Activated effector memory CD4-positive, alpha-beta T cell treated with anti-CD3 and anti-CD28 coated beads, Interleukin-2, amount 50 U/mL, for 16 hours (primary cell): ENCODE measurements around the gene TP53I11.

Experiments used
- DNase-seq: peaks from one replicate; pipeline ENCODE4 v3.0.0-alpha.2; 2020

Gene TP53I11

DNA sequence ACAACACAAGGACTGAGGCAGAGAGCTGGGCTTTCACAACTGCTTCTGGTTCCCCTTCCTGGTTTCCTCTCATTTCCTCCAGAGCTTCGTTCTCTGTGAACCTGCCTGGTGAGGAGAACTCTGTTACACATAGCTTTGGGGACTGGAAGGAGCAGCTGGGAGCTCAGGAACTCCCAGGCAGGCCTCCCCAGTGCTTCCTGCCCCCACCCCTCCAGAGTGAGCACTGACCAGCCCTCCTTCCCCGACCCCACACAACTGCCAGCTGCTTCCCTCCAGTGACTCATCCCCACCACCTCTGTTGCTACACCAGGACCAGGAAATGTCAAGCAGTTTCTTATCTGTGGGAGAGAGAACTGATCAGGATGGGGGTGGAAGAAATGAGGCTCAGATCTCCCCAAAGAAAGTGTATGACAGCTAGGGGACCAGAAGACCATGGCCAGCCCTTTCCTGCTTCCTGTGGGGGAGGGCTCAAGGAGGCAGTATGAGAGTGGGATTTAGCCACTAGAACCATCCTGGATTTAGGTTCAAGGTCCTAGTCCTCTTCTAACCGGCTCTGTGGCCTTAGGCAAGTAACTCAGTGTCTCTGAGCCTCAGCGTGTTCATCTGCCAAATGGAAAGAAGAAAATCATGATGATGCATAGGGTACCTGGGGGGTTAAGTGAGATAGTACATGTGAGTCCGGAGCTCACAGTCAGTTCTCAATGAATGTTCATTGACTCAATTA, 4.5 kb upstream of the TP53I11 start:
- no peak for DNase-seq

DNA sequence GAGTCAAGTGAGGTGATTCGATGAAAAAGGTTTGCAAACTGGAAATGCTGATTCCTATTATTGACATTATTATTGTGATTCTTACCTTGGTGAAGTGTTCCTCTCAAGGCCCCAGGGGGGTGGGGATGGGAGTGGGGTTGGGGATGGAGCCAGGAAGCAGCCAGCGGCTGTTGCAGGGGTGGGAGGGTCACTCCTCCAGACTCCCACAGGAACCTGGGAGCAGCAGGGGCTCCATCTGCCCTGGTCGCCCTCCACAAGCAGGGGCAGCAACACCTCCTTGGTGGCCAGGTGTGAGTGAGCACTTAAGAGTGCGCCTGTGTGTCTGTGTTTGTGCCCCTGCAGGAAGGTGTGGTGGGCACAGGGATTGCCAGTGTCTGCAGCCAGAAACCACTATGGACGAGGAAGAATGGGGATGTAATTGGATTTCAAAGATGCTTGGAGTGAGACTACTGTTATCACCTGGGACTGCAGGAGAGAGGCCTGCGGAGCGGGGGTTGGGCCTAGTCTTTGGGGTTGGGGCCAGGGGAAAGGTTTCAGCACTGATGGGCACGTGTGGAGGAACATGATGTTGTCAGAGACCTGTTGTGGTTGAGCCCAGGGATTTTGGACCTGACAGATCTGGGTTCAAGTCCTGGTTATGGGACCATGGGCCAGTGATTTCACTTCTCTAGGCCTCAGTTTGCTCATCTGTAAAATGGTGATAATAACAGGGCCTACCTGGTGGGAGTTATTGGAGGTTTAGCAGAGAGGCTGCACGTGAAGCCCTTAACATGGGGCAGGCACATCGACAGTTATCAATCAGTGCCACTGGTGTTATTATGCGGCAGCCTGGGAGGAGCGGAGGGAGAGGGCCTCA, 3.6 kb upstream of the TP53I11 start:
- no peak for DNase-seq

DNA sequence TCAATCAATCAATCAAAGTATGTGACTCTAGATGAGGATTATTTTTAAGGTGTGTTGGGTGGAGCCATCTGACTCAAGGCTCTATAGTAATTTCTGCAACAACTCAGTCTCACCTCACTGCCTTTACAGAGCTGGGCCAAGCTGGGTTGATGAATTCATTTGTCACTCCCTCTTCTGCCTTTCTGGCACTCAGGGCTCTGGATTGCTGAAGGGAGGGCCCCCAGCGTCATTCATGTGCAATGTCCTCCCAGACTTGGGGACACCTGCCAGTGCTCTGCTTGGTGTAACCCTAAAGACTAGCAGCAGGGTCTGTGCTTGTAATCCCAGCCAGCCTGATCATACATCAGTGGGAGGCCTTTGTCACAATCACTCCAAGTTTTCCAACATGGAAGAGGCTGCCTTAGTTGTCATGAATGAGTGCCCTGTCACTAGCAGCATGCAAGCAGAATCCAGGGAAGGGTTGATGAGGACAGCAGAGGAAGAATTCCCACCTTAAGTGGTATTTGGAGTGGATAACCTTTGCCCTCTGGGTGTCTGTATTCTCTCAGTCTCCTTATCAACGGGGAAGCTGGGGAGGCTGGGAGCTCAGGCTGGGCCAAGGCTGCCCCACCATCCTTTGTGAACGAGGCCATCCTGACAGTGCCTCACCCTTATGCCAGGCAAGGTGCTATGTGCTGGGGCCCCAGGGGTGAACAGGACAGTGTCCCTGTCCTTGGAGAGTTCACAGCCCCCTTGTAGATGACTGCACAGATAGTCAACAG, 2.0 kb upstream of the TP53I11 start:
- no peak for DNase-seq

DNA sequence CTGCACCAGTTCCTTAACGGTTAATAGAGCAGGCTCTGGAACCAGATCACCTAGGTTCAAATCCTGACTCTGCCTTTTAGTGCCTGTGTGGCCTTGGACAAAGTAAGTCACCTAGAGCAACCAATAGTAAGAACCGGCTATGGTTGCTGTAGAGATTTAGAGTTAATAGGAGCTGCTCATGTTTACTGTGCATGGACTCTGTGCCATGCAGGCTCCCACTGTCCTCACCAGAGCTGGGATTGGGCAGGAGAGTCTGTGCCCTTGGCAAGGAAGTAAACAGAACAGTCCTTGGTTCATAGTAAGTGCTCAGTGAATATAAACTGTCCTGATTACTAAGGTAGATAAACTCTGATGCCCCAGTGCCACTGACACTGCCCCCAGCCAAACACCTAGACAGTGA, 1.4 kb upstream of the TP53I11 start:
- no peak for DNase-seq

DNA sequence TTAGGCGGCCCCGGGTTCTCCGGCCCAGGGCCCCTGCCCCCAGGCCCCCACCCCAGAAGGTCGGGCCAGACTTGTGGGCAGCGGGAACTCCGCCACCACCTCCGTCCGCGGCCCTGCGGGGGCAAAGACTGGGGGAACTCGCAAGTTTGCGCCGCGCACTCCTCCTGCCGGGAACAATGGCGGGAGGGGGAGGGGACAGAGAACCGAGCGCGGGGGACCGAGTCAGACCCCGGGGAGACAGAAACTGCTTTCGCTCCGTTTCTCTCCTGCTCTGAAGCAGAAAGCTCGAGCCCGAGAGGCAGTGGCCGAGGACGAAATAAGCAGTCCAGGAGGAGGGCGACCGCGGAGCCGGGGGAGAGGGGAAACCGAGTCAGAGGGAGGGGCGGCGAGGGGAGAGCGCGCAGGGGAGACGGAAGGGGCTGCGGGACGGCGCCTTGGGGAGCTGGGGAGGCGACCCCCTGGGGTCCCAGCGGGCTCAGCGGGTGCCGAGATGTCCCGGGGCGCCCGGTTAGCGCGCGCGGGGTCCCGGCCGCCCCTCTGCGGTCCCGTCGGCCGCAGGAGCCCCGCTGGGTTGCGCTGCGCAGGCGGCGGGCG, 555 bp downstream of the TP53I11 start:
- DNase-seq: peak; percentile 75

DNA sequence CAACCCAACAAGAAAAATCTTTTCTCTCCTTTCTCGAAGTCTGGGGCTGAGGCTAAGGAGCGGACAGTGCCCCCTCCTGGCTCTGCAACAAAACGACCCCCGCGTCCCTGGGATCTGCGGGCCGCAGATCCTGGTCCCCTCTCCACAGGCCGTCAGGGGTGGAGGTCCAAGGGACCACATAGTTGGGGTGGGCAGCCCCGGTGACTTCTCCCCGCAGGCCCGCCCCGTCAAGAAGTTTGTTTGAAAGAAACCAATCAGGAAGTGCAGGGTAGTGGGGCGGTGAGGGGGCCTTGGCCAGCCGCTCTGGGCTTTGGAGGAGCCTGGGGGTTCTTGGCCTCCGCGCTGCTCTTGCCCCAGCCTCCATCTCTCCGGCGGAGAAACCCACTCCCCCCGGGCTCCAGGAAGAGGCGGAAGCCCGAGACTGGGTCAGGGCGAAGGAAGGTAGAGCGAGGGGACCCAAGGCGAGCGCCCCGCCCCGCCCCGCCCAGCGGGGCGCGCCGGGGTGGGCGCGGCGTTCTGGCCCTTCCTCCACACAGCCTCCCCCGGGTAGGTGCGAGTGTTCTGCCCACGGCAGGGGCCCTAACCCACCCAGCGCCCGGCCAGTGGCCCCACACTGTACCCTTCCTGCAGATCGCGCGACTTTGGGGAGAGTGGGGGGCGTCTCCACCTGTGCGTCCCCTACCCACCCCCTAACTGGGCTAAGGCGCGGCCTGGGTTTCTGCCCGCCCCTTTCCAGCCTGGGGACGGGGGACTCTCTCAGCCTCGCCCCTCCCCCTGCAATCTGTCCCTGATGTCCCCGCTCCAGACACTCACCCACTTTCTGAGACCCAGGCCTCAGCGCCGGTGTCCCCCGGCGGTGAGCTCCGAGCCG, 1.3 kb downstream of the TP53I11 start:
- DNase-seq: peak; percentile 70

DNA sequence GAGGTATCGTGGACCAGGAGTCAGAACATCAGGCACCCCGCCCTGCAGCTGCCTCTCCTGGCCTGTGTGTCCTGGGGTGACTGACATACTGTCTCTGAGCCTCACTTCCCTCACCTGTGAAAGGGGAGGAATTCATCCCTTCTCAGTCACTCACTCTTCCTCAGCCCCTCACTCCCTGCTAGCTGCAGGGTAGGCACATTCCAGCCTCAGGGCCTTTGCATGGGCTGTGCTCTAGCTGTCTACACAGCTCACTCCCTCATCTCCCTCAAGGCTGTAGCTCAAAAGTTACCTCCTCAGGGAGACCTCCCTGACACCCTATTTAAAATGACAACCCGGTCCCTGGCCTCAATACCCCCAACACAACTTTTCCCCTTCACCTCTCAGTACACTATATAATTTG, 2.5 kb downstream of the TP53I11 start:
- DNase-seq: no peak

DNA sequence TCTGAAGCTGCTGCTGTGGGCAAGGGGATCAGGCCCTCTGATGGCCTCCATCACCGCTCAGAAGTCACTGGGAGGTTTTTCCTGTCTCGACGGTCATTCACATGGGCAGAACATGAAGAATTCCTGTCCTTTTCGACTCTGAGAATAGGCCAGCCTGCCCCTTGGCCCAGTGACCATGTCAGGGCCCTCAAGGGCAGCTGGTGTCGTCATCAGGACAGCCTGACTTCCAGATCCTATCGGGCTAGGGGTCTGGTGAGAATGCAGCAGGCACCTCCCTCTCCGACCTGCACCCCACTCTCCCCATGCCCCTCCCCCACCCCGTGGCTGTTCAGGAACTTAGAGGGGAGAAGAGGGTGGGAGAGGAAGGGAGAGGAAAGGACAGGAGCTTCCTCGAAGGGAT, 3.6 kb downstream of the TP53I11 start:
- DNase-seq: no peak

DNA sequence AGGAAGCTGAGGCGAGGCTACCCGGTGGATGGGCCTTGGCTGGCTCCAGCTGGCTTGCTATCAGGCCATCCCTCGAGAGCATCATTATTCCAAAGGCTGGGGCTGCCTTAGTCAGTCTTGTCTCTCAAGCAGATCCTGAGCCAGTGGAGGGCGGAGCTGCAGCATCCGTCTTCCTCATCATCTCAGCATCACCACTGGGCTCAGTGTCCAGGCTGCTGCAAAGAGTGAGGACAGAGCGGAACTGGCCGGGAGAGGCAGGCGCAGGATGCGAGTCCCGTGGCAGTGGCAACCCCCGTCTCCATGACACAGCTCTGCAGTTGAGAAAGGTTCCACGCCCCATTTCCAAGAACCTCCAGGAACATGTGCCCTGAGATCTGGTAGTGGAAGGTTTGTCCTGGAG, 4.4 kb downstream of the TP53I11 start:
- DNase-seq: no peak

DNA sequence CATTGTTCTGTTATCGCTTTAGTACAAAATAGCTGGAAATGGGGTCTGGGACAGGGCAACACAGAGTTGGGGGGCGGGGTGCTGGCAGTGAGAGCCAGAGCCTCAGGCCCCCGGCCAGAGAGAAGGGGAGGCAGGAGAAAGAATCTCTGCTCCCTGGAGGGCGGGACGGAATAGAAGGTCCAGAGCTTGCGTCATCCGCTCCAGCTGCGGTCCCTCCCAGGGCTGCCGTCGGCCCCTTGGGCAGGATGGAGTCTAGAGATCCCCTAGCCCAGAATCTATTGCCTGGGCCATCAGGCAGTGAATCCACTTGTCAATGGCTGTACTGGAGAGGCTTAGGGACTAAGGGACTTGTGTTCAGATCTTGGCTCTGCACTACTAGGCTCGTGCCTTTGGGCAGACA, 5.0 kb downstream of the TP53I11 start:
- DNase-seq: no peak

DNA sequence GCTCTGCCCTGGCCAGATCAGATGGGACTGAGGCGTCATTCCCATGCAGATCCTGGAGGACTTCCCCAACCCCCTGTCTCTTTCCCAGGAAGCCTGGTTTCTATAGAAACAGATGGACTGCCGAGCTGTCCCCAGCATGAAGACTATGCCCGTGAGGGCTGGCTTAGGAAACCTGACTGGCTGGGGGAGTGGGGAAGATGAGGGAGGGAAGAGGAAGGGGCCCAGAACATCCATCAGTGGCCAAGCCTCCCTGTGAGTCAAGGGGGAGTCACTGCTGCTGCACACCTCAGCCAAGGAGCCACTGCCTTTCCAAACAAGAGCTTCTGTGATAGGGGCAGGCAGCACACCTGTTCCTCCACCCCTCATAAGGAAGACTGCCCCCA, 5.8 kb downstream of the TP53I11 start:
- no peak for DNase-seq

DNA sequence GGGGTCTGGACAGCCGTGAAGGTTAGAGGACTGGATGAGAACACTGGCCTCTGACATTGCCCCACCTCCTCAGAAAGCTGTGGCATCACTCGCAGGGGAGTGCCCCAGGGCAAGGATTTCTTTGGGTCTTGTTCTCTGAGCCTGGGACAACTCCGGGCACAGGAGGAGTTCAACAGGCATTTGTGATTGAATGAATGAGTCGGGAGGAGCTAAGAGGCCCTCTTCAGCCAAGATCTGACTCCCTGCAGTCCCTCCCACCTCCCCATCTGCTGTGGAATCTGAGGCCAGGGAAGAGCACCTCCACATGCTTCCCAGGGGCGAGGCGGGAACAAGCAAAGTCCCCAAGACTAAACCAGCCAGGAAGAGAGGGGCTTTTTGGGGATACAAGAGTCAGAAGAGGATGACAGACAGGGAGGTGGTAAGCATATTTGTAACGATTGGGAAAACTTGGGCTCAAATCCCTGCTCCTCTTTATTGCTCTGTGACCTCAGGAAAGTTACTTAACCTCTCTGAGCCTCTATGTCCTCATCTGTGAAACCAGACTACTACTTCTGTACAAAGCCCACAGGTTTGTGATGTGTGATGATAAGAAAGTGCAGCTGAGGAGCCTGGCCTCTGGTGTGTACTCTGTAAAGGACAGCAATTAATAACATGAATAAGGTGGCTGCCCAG, 6.4 kb downstream of the TP53I11 start:
- DNase-seq: no peak

DNA sequence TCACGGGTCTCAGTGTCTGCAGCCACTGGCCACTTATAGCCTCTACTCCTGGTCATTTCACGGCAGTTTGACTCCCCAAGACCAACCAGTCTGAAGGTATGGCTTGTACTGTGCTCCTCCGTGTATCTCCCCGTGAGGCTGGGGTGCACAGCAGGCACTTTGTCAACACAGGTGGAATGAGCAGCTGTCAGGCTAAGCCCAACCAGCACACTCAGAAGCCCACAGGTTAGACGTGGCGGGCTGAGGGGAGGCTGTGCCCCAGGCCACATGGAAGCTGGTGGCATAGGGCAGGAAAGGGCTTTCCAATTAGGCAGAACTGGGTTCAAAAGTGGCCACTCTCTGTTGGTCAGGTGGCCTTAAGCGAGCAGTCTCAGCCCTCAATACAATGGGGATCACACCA, 7.0 kb downstream of the TP53I11 start:
- DNase-seq: no peak

DNA sequence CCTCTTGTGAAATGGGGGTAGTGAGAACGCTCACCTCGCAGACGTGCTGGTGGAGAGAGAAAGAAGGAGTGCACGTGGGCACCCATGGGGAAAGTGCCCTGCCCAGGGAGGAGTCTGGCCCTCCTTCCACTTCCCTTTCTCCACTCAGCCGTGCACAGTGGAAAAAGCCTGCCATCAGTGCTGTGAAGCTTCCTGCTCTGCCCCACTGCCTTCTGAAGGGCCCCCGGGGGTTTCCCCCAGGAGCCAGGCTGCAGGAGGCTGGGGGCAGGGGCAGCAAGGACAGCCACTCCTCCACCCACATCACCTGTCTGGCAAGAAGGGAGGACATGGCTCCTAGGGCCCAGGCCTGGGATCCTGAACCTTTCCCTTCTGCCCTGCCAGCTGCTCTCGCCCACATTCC, 7.6 kb downstream of the TP53I11 start:
- peak; percentile 77 for DNase-seq

DNA sequence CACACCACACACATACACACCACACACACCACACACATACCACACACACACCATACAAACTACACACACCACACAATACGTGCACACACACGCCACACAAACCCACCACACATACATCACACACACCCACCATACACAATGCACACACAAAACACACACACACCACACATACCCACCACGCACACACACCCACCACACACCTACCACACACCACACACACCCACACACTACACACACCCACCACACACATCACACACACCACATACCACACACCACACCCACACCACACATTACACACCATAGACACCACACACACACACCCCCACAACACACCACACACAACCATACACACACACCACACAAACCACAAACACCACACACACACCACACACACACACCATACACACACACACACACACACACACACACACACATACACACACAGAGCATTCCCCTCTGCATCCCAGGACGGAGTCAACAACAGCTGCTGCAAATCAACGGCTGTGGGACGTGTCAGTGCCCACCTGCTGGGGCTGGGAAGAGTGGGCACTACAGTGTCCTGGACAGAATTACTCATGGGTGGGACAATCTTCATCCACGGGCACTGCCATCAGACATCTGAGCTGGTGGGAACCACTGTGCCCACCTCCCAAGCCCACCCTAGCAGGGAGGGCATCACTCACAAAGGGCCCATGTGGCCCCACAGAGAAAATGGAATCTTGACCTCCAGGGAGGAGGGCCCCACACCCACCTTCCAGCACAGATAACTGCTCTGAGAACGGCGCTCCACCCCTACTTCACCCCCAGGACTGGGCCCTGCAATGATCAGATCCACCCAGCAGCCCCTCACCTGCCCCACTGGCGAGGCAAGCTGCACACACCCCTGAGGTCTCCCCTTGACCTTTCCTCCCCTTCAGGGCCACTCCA, 8.4 kb downstream of the TP53I11 start:
- DNase-seq: no peak

DNA sequence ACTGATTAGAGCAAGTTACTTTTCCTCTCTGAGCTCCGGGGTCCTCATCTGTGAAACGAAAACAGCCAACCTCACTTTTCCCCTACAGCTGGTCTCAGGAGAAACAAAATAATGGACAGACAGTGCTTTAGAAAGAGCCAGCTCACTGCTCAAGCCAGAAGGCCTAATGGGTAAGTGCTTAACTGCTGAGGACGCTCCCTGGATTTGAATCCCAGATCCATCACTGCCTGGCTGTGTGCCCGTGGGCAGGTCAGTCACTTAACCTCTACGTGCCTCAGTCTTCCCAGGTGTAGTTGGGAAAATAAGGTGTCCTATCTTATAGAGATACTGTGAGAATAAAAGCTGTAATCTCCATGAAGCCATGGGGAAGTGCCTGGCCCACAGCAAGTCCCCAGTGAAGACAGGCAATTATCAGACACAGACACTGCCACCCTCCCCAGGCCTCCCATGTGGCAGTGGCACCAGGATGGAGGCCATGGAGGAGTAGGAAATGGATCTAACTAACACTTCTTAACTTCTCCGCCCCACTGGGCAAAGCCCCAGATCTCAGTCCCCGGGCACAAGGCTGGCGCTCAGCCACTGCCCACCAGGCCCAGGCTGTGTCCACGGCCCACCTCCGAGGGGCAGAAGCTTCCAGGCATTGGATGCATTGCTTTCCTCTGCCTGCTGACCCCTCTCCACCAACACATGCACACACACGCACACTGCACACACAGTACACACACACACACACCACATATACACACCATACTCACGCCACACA, 9.2 kb downstream of the TP53I11 start:
- no peak for DNase-seq

DNA sequence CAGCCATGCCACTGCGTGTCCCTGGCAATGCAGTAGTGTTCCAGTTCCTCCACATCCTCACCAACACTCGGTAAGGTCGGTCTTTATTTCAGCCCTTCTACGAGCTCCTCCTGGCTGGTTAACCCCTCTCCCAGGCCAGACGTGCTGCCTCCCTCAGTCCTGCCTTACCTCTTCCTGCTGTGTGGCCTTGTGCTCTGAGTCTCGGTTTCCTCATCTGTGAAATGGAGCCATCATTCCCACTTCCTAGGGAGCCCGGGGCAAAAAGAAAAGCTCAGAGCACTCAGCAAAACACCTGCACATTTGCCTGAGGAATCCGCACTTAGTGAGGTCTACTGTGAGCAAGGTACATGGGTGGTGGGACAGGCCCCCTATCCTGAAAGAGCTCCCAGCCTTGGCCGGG, 9.8 kb downstream of the TP53I11 start:
- DNase-seq: no peak

DNA sequence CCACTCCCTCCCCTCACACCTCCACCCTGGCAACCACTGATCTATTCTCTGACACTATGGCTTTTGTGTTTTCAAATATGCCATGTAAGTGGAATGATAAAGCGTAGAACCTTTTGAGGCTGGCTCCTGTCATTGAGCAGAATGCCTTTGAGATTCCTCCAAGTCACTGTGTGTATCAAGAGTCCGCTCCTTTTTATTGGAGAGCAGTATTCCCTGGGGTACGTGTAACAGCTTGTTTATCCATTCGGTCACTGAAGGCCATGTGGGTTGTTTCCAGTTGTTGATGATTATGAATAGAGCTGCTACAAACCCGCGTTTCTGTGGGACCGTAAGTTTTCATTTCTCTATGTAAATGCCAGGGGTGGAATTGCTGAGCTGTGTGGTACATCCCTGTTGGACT, 10.3 kb downstream of the TP53I11 start:
- DNase-seq: no peak

DNA sequence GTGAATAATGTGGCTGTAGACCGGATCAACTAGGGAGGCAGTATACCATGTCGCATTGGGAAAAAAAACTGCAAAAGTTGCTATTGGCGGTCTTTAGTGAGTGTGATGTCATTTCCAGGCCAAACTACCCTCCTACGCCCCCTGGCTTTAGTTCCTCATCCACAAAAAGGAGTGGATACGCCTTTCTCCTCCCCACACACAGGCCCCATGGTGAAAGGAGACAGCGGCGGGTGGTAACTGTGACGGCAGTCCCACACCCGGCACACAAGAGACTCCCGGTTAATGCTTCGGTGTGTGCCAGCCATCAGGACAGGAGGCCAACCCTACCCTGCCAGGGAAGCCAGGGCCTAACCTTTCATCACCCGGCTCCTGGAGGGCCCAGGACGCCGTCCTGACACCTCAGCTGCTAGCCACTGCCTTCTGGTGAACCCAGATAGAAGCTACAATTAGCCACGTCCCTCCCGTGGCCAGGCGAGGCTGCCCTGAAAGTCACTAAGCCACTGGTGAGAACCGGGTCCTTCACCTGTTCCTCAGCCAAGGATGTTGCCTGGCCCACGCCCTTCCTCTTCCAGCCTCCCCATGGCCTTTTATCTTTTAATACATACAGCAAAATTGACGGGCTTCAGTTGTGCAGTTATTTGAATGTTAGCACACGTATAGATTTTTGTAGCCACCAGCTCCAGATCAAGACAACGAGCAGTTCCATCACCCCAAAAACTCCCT, 10.8 kb downstream of the TP53I11 start:
- DNase-seq: no peak
